ENCODE measurements around the gene PTPRE.

PTPRE gene

DNA sequence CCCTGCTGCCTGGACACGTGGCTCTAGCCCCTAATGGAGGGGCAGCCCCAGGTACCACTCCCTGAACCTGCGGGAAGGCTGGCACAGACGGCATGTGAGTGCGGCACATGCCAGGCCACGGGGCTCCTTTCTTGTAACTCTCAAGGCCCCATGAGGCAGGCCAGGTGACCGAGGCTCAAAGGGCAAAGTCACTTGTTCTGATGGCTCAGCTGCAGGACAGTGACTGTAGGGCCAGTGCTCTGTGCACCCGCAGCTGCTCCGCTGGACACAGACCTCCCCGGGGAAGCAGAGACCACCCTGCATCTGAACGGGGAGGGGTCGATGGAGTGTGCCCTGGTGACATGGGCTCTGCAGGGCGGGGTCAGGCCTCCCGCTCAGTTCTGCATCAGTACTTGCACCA lies 55.3 kb downstream of the PTPRE start:
- no peak overlapping the region for H3K27ac ChIP-seq
- H3K27me3 ChIP-seq, result no peaks in the 10 kb centered on the region
- no peak overlapping the region for H3K4me3 ChIP-seq
- no peaks in the 10 kb centered on the region for H3K9me3 ChIP-seq
- TF ChIP-seq, protein P1, sequence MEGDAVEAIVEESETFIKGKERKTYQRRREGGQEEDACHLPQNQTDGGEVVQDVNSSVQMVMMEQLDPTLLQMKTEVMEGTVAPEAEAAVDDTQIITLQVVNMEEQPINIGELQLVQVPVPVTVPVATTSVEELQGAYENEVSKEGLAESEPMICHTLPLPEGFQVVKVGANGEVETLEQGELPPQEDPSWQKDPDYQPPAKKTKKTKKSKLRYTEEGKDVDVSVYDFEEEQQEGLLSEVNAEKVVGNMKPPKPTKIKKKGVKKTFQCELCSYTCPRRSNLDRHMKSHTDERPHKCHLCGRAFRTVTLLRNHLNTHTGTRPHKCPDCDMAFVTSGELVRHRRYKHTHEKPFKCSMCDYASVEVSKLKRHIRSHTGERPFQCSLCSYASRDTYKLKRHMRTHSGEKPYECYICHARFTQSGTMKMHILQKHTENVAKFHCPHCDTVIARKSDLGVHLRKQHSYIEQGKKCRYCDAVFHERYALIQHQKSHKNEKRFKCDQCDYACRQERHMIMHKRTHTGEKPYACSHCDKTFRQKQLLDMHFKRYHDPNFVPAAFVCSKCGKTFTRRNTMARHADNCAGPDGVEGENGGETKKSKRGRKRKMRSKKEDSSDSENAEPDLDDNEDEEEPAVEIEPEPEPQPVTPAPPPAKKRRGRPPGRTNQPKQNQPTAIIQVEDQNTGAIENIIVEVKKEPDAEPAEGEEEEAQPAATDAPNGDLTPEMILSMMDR (IDR thresholded peaks at IDR 0.05), result no peak
- intact Hi-C loops (cut with DNase I; ENCODE audit: low total_unique reads), result no loop called here
- DNase-seq, result no peak
- H3K4me1 ChIP-seq, result no peaks in the 10 kb centered on the region
- H3K36me3 ChIP-seq, result no peaks in the 10 kb centered on the region

DNA sequence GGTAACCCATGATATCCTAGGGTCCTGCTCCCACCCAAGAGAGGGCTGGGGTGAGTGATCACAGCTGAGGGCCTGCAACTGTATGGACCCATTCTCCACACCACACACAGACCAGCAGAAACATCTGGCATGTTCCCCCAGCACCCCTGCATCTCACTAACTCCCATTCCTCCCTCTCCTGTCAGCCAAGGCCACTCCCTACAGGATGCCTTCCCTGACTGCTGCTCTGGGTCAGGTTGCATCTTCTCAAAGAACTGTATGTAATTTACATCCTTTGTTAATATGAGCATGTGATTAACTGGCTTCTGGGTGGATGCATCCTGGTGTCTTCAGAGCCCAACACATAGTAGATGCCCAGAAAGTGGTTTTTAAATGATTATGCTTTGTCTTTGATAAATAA lies 56.2 kb downstream of the PTPRE start:
- no peaks in the 10 kb centered on the region for H3K27me3 ChIP-seq
- no peaks in the 10 kb centered on the region for H3K9me3 ChIP-seq
- no peaks in the 10 kb centered on the region for H3K4me1 ChIP-seq
- H3K4me3 ChIP-seq, result no peak overlapping the region
- no peak for DNase-seq
- H3K27ac ChIP-seq, result no peak overlapping the region
- no peaks in the 10 kb centered on the region for H3K36me3 ChIP-seq
- TF ChIP-seq, protein P1 (IDR thresholded peaks at IDR 0.05), result no peak
- intact Hi-C loops (cut with DNase I; ENCODE audit: low total_unique reads), result no loop called here

DNA sequence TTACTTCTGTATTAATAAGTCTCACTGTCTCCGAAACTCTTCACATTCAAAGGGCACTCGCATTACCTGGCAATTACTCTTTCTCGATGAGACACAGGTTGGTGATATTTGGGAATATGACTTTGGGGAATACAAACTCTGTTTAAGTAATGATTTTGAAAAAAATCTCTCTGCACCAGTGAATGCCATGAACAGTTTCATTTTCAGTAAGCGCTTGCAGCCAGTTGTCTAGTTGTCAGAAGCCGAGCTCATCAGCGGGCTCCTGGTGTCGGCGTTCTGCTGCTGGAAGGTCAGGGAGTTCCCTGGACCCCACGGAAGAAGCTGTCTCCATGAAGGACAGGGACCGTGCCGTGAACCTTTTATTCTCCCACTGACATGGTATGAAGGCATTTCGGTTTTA lies 57.7 kb downstream of the PTPRE start:
- no peak for DNase-seq
- H3K4me3 ChIP-seq, result no peak overlapping the region

DNA sequence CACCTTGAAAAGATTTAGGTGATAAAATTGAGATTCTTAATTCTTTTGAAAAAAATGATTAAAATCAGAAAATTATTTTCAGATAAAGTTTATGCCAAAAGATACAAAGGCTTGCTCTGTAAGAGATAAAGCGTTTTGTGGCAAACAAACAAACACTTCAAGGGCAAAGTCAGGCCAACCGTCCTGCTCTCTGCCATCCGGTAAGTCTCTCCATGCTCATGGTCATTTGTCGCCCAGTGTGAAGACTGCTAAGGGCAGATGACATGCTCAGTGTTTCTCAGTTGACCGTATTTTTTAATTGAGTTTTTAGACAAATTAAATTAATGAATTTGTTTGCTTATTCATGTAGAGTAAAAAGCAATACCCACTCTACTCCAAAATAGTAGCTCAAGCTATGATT lies 60.0 kb downstream of the PTPRE start:
- Histone ChIP-seq H3K27ac (no peak overlapping the region), H3K36me3 (no peaks in the 10 kb centered on the region), H3K4me3 (no peak overlapping the region), H3K9me3 (no peaks in the 10 kb centered on the region), H3K4me1 (no peaks in the 10 kb centered on the region), H3K27me3 (no peaks in the 10 kb centered on the region)
- intact Hi-C loops (cut with DNase I; ENCODE audit: low total_unique reads), result no loop called here
- DNase-seq, result no peak
- TF ChIP-seq, protein P1 (IDR thresholded peaks at IDR 0.05), result no peak

More for the DNA sequence above, 57.7 kb downstream of the PTPRE start:
- Histone ChIP-seq H3K27ac (no peak overlapping the region), H3K27me3 (no peaks in the 10 kb centered on the region), H3K9me3 (no peaks in the 10 kb centered on the region), H3K36me3 (no peaks in the 10 kb centered on the region), H3K4me1 (no peaks in the 10 kb centered on the region)
- TF ChIP-seq, protein P1 (IDR thresholded peaks at IDR 0.05), result no peak
- intact Hi-C loops (cut with DNase I; ENCODE audit: low total_unique reads), result no loop called here

DNA sequence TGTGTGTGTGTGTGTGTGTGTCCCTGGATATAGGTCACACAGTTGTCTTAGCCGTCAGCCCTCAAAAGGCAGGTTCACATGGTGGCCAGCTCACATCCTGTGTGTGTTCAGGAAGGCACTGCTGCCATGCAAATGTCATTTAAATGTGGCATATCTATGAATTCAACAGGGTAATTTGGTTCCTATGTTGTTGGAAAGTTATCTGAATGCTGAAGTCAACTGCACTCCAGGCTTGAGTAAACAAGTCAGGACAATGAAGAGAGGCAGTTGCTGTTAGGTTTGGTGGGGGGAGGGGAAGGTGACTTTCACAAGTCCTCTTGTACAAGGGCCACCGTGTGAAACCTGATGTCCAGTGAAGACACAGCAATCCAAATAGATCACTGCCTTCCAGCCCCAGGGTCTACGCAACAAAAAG lies 61.1 kb downstream of the PTPRE start:
- Histone ChIP-seq H3K27ac (no peak overlapping the region), H3K4me1 (no peaks in the 10 kb centered on the region), H3K4me3 (no peak overlapping the region), H3K9me3 (no peaks in the 10 kb centered on the region), H3K36me3 (no peaks in the 10 kb centered on the region), H3K27me3 (no peaks in the 10 kb centered on the region)
- DNase-seq, result no peak
- TF ChIP-seq, protein P1 (IDR thresholded peaks at IDR 0.05), result no peak
- intact Hi-C loops (cut with DNase I; ENCODE audit: low total_unique reads), result no loop called here

GRCh38 chr10:127968659-127969058 lies 61.8 kb downstream of the PTPRE start:
- Histone ChIP-seq H3K4me3 (no peak overlapping the region), H3K4me1 (no peaks in the 10 kb centered on the region), H3K27me3 (no peaks in the 10 kb centered on the region), H3K36me3 (no peaks in the 10 kb centered on the region), H3K27ac (no peak overlapping the region), H3K9me3 (no peaks in the 10 kb centered on the region)
- intact Hi-C loops (cut with DNase I; ENCODE audit: low total_unique reads), result no loop called here
- DNase-seq, result no peak
- TF ChIP-seq, protein P1 (IDR thresholded peaks at IDR 0.05), result no peak

Measured in tibial artery (tissue), 4 donors.